Ovary (tissue), 9 donors: ENCODE measurements around the gene TSSC4. TPM values are rescaled to one million over a fixed set of nuclear protein-coding genes. Genes with fewer than 3 reads are reported as not detected.

Source experiments
- DNase-seq, 5 donors: peaks; one replicate each; pipeline ENCODE4 v3.0.0-alpha.2; 2019 to 2020
- H3K27ac ChIP-seq, 2 donors: fragments of 200-600 bp; one replicate each; pipeline versions ENCODE4 v1.5.1 to v1.8.0; 2019 to 2022
- H3K27me3 ChIP-seq: fragments of 200-600 bp; one replicate; pipeline ENCODE4 v1.8.0; 2022
- H3K36me3 ChIP-seq: fragments of 200-600 bp; sonication (generic); one replicate; pipeline ENCODE4 v1.5.1; 2019
- H3K4me1 ChIP-seq: one replicate; pipeline ENCODE4 v1.8.1; 2013; ENCODE audit warnings: mild to moderate bottlenecking, moderate library complexity; ENCODE audit not compliant: insufficient read depth
- H3K4me3 ChIP-seq: fragments of 200-600 bp; sonication (generic); one replicate; pipeline ENCODE4 v1.5.1; 2017
- H3K9me3 ChIP-seq, 2 donors: fragments of 200-600 bp in 1 of 2; sonication (generic) in 1 of 2; one replicate each; pipeline versions ENCODE4 v1.5.1 to v1.8.1; 2013 to 2019; ENCODE audit warnings: mild to moderate bottlenecking in 1 of 2, moderate library complexity in 1 of 2
- CTCF ChIP-seq, 3 donors: fragments of 450-650 bp in 2 of 3; fragments of 200-600 bp in 1 of 3; IDR thresholded peaks; one replicate each; pipeline versions ENCODE4 v1.5.1 to v1.8.0; 2016 to 2022; ENCODE audit warnings: antibody characterized with exemption in 3 of 3, mild to moderate bottlenecking in 1 of 3
- EP300 ChIP-seq: sonication (generic); formaldehyde crosslinking; IDR thresholded peaks from one replicate; pipeline ENCODE4 v1.6.1; 2017; ENCODE audit warnings: antibody characterized with exemption
- POLR2A ChIP-seq: fragments of 450-650 bp; IDR thresholded peaks from one replicate; pipeline ENCODE4 v1.6.1; 2017; ENCODE audit warnings: antibody characterized with exemption, mild to moderate bottlenecking, moderate library complexity
- WGBS, 3 donors: extraction: QIAGEN DNeasy Blood & Tissue Kit in 1 of 3; methylation state at CpG; one replicate each; pipeline versions ENCODE4 v1.1.5 to v1.1.7; 2013 to 2017; 5-methylcytosine and 5-hydroxymethylcytosine counted together
- intact Hi-C, 4 donors: fragments of 100-400 bp; cut with DNase I; formaldehyde crosslinking; loops; one replicate each; pipeline versions ENCODE4 v1.11.0 to v1.15.1; 2022 to 2023
- polyA plus RNA-seq, 2 donors: library from polyadenylated mRNA; stranded (reverse); fragments of 200-250 nt in 1 of 2; fragments of 350-450 nt in 1 of 2; fragmentation: Illumina TruSeq in 1 of 2; extraction: RNeasy Lipid Tissue Mini Kit (QIAGEN cat#74804) in 1 of 2; gene quantifications; one replicate each; pipeline ENCODE4 v1.2.3, GENCODE V29; 2013 to 2014
- total RNA-seq, 7 donors: library from RNA; depleted of rRNA in 2 of 7; stranded (reverse); fragments of >200 nt in 2 of 7; fragmentation: NEBNext Ultra II Directional in 3 of 7; extraction: Animal tissue kit (Norgen Biotek cat#: 25700) in 3 of 7; gene quantifications; one replicate each; pipeline versions ENCODE4 v1.1.0 to v1.2.4, GENCODE V29; 2016 to 2023
- donor health status: DM: no; HTN: no; CAD: no; lungs with moderate emphysema.
- donor health status: DM: no; HTN: no; CAD: no.
- donor health status: Bipolar disorder and iron deficiency.
- donor health status: DM: yes; HTN: yes; CAD: no.
- donor health status: DM: no; HTN: no; CAD: no.
- donor health status: DM: yes; HTN: yes; CAD: no.

Gene TSSC4
- total and polyA plus RNA-seq, 9 donors = 1.3 to 73.4 (median 41.7) TPM

- no peak for TF ChIP-seq EP300
- no peak for TF ChIP-seq POLR2A
- TF ChIP-seq CTCF (IDR thresholded peaks at IDR 0.05) = no peak
- no peaks in the 10 kb centered on the region for H3K27me3 ChIP-seq
- peak in 1 of 5 donors; percentile 10 for DNase-seq
- peaks cover 6% of the 10 kb centered on the region for H3K4me1 ChIP-seq
- no peaks in the 10 kb centered on the region for H3K36me3 ChIP-seq
- intact Hi-C loops = loop anchor here in 2 of 4 donors (5.0 kb wide), 2 partner anchors 57 to 62 kb away; no protein-coding TSS in a partner anchor
- H3K9me3 ChIP-seq = no peaks in the 10 kb centered on the region
- 88 to 90% (median 89%) methylated on average over 15 of the region's 15 CpGs for WGBS, 3 donors
- H3K4me3 ChIP-seq = no peak overlapping the region
- no peak overlapping the region for H3K27ac ChIP-seq
These were observed 25.9 kb upstream of the TSSC4 start for GRCh38 chr11:2374456-2375201.

- TF ChIP-seq CTCF (IDR thresholded peaks at IDR 0.05) (no peak), EP300 (no peak), POLR2A (no peak)
- Histone ChIP-seq H3K4me3 (no peak overlapping the region), H3K4me1 (peaks cover 13% of the 10 kb centered on the region), H3K27me3 (no peaks in the 10 kb centered on the region), H3K9me3 (no peaks in the 10 kb centered on the region), H3K27ac (no peak overlapping the region), H3K36me3 (no peaks in the 10 kb centered on the region)
- intact Hi-C loops = loop anchor here in 2 of 4 donors (5.0 kb wide), 2 partner anchors 58 to 63 kb away; no protein-coding TSS in a partner anchor
- WGBS, 3 donors = 49 to 66% (median 54%) methylated on average over 6 of the region's 6 CpGs
- no peak for DNase-seq
These were observed 25.2 kb upstream of the TSSC4 start for GRCh38 chr11:2375341-2375853.

GRCh38 chr11:2375964-2376551, 24.5 kb upstream of the TSSC4 start:
- TF ChIP-seq EP300 (no peak), CTCF (IDR thresholded peaks at IDR 0.05) (no peak), POLR2A (no peak)
- intact Hi-C loops = loop anchor here in 2 of 4 donors (5.0 kb wide), 2 partner anchors 59 to 64 kb away; no protein-coding TSS in a partner anchor
- 90 to 94% (median 92%) methylated on average over 16 of the region's 16 CpGs for WGBS, 3 donors
- H3K36me3 ChIP-seq = no peaks in the 10 kb centered on the region
- H3K9me3 ChIP-seq = no peaks in the 10 kb centered on the region
- H3K4me1 ChIP-seq = peaks cover 17% of the 10 kb centered on the region
- DNase-seq = peak in 4 of 5 donors; percentile 11 to 32 (median 24)
- H3K4me3 ChIP-seq = no peak overlapping the region
- H3K27me3 ChIP-seq = no peaks in the 10 kb centered on the region
- H3K27ac ChIP-seq = no peak overlapping the region

- no peaks in the 10 kb centered on the region for H3K9me3 ChIP-seq
- H3K36me3 ChIP-seq = no peaks in the 10 kb centered on the region
- no peak for TF ChIP-seq EP300
- no peak for TF ChIP-seq POLR2A
- TF ChIP-seq CTCF (IDR thresholded peaks at IDR 0.05) = no peak
- peak within 1 kb of the TSS; percentile 99 for H3K4me3 ChIP-seq
- intact Hi-C loops = loop anchor here in 2 of 4 donors (5.0 kb wide), 2 partner anchors 60 to 65 kb away; no protein-coding TSS in a partner anchor
- WGBS, 3 donors = 5 to 86% (median 6%) methylated on average over 1 to 60 of the region's 65 CpGs
- H3K27me3 ChIP-seq = no peaks in the 10 kb centered on the region
- H3K4me1 ChIP-seq = peaks cover 19% of the 10 kb centered on the region
- DNase-seq = peak; percentile 50 to 82 (median 75)
- H3K27ac ChIP-seq = peak within 1 kb of the TSS; percentile 88 to 94
These were observed 23.6 kb upstream of the TSSC4 start, which contains the start of gene CD81 for GRCh38 chr11:2376751-2377451. Gene CD81 (plus strand): TSS chr11:2377310. CDS start chr11:2377550, 240 bp downstream.
